Thyroid gland (tissue), 4 donors: ENCODE data around the gene RNF121. TPM values are rescaled to one million over a fixed set of nuclear protein-coding genes. Genes with fewer than 3 reads are reported as not detected.

Source experiments
- DNase-seq, 2 donors: peaks; one replicate each; pipeline ENCODE4 v3.0.0-alpha.2; 2019
- H3K27ac ChIP-seq, 3 donors: fragments of 200-600 bp; sonication (generic); 1 replicate in 2 of 3; 2 replicates in 1 of 3; pipeline ENCODE4 v1.5.1; 2016 to 2019; ENCODE audit warnings: mild to moderate bottlenecking in 1 of 3, moderate library complexity in 1 of 3
- H3K27me3 ChIP-seq: fragments of 200-600 bp; sonication (generic); one replicate; pipeline ENCODE4 v1.5.1; 2019
- H3K36me3 ChIP-seq, 2 donors: fragments of 200-600 bp; sonication (generic); one replicate each; pipeline ENCODE4 v1.5.1; 2016 to 2019
- H3K4me1 ChIP-seq, 2 donors: fragments of 200-600 bp; sonication (generic); one replicate each; pipeline ENCODE4 v1.5.1; 2017 to 2019
- H3K4me3 ChIP-seq, 3 donors: fragments of 200-600 bp; sonication (generic); replicated peaks in 1 of 3; 1 replicate in 2 of 3; 2 replicates in 1 of 3; pipeline ENCODE4 v1.5.1; 2016; ENCODE audit warnings: mild to moderate bottlenecking in 1 of 3
- H3K9me3 ChIP-seq: fragments of 200-600 bp; sonication (generic); one replicate; pipeline ENCODE4 v1.5.1; 2017
- CTCF ChIP-seq, 6 experiments: fragments of 200-600 bp in 3 of 6; fragments of 450-650 bp in 3 of 6; sonication (generic) in 3 of 6; IDR thresholded peaks; one replicate each; pipeline ENCODE4 v1.5.1; 2016 to 2019; ENCODE audit warnings: antibody characterized with exemption in 6 of 6, mild to moderate bottlenecking in 2 of 6, inconsistent platforms in 1 of 6, moderate library complexity in 1 of 6
- POLR2A ChIP-seq, 2 donors: fragments of 450-650 bp; IDR thresholded peaks; one replicate each; pipeline ENCODE4 v1.6.1; 2017; ENCODE audit warnings: antibody characterized with exemption in 2 of 2, mild to moderate bottlenecking in 2 of 2, moderate library complexity in 1 of 2
- WGBS, 2 donors: methylation state at CpG; one replicate each; pipeline ENCODE4 v1.1.5; 2017; 5-methylcytosine and 5-hydroxymethylcytosine counted together
- intact Hi-C: fragments of 100-400 bp; cut with DNase I; formaldehyde crosslinking; loops from one replicate; pipeline ENCODE4 v1.15.1; 2023
- total RNA-seq, 4 donors: library from RNA; depleted of rRNA; stranded (reverse); fragments of >200 nt; gene quantifications; one replicate each; pipeline ENCODE4 v1.2.3, GENCODE V29; 2016

Gene RNF121
- total RNA-seq, 4 donors from 2014 or later = 41.9 to 64.4 (median 54.7) TPM

- no peak for TF ChIP-seq POLR2A (IDR thresholded peaks at IDR 0.05)
- no peak for TF ChIP-seq CTCF (IDR thresholded peaks at IDR 0.05)
- intact Hi-C loops = no loop called here
- no peak for DNase-seq
These were observed 67.7 kb downstream of the RNF121 start for GRCh38 chr11:71996517-71996916.

DNA sequence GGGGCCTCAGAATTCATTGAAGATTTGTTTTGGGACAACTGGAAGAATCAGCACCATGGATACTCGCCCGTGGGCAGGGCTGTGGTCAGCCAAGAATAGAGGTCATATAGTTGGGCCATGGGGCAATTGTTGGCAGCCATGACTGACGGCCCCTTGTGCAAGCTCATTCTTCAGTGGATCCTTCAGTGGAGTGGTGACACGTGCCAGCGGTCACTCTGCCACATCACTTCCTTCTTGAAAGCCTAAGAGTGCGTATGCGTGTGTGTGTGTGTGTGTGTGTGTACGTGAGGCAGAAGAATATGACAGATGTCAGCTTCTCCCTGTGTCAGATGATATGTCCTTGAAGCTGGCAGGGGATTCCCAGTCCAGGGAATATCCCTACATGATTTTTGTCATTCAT lies 68.1 kb downstream of the RNF121 start:
- DNase-seq = peak; percentile 65 to 72
- Histone ChIP-seq H3K4me3 (no peak overlapping the region), H3K4me1 (peaks cover 0 to 11% of the 10 kb centered on the region in 2 donors), H3K36me3 (no peaks in the 10 kb centered on the region), H3K27ac (no peak overlapping the region), H3K9me3 (no peaks in the 10 kb centered on the region), H3K27me3 (no peaks in the 10 kb centered on the region)
- TF ChIP-seq POLR2A (IDR thresholded peaks at IDR 0.05) (no peak), CTCF (IDR thresholded peaks at IDR 0.05) (no peak)
- intact Hi-C loops = no loop called here
- WGBS, 2 donors = 58 to 65% methylated on average over 8 of the region's 8 CpGs

More at GRCh38 chr11:71996517-71996916, 67.7 kb downstream of the RNF121 start:
- Histone ChIP-seq H3K4me1 (peaks cover 0 to 11% of the 10 kb centered on the region in 2 donors), H3K9me3 (no peaks in the 10 kb centered on the region), H3K27ac (no peak overlapping the region), H3K4me3 (no peak overlapping the region), H3K27me3 (no peaks in the 10 kb centered on the region), H3K36me3 (no peaks in the 10 kb centered on the region)
- WGBS, 2 donors = 100% methylated on average over 2 to 4 of the region's 4 CpGs

DNA sequence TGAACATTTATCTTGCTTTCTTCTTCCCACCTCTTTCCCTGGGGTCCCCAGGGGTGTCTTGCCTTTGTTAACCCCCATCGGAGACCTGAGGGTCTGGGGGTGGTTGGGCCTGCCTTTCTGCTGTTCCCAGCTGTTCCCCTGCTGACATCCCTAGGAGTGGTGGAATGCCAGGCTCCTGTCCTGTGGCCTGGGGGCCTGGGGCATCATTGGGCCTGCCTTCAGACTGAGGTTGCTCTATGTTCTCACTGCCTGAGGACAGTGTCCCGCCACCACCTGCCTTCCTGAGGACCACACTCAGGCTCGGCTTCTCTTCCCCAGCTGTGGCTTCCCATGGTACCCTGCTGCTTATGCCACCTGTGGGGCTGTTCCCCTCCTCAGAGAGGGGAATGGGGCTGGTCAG lies 68.7 kb downstream of the RNF121 start:
- intact Hi-C loops = no loop called here
- Histone ChIP-seq H3K27me3 (no peaks in the 10 kb centered on the region), H3K9me3 (no peaks in the 10 kb centered on the region), H3K4me1 (peaks cover 0 to 11% of the 10 kb centered on the region in 2 donors), H3K27ac (no peak overlapping the region), H3K4me3 (no peak overlapping the region), H3K36me3 (peaks cover under 1 to 2% of the 10 kb centered on the region in 2 donors)
- 94 to 100% methylated on average over 1 to 3 of the region's 3 CpGs for WGBS, 2 donors
- no peak for TF ChIP-seq CTCF (IDR thresholded peaks at IDR 0.05)
- TF ChIP-seq POLR2A (IDR thresholded peaks at IDR 0.05) = no peak
- no peak for DNase-seq

- no peaks in the 10 kb centered on the region for H3K27me3 ChIP-seq
- no peaks in the 10 kb centered on the region for H3K9me3 ChIP-seq
- H3K27ac ChIP-seq = no peak overlapping the region
- no peak for TF ChIP-seq CTCF (IDR thresholded peaks at IDR 0.05)
- no peak for TF ChIP-seq POLR2A (IDR thresholded peaks at IDR 0.05)
- no peak overlapping the region for H3K4me3 ChIP-seq
- intact Hi-C loops = no loop called here
- DNase-seq = no peak
- H3K4me1 ChIP-seq = peaks cover 0 to 11% of the 10 kb centered on the region in 2 donors
- 84 to 96% methylated on average over 2 of the region's 2 CpGs for WGBS, 2 donors
- peaks cover 5 to 7% of the 10 kb centered on the region in 2 donors for H3K36me3 ChIP-seq
These were observed 69.2 kb downstream of the RNF121 start for GRCh38 chr11:71998061-71998460.

DNA sequence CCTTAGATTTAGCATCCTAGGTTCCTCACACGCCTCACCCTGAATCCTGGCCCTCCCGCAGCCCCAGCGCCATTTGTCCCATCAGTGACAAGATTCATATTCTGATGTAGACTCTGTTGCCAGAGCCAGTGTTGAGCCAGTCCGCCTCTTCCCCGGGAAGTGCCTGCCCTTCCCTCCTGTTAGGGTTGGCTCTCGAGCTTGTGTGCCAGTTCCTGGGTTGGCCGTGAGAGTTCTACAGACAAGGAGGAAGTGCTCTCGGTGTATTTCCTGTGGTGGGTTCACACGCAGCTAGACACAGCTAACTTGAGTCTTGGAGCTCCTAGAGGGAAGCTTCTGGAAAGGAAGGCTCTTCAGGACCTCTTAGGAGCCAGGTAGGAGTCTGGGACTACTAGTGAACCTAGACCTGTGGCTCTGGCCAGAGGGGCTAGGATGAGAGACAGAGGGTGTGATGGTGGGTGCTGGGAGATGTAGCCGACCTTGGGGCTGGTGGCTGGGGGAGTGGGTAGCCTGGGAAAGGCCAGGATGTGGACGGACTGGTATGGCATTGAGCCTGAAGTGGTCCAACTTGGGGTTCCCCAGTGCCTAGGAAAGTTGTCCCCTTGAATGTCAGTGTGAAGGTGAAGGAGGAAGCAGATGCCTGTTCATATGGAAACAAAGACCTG lies 69.9 kb downstream of the RNF121 start, which contains the start of gene IL18BP:
IL18BP (plus strand) TSS at position 261 of the 662 bp plus-strand sequence. CDS start 1,076 bp downstream, outside the sequence.
- 83 to 93% methylated on average over 11 of the region's 11 CpGs for WGBS, 2 donors

More for the DNA sequence above, 69.9 kb downstream of the RNF121 start, which contains the start of gene IL18BP:
- H3K4me1 ChIP-seq = peaks cover 0 to 11% of the 10 kb centered on the region in 2 donors
- H3K27ac ChIP-seq = peak within 1 kb of the TSS; percentile 33 to 62 (median 58)
- intact Hi-C loops = no loop called here
- no peaks in the 10 kb centered on the region for H3K27me3 ChIP-seq
- H3K9me3 ChIP-seq = no peaks in the 10 kb centered on the region
- TF ChIP-seq POLR2A (IDR thresholded peaks at IDR 0.05) (no peak), CTCF (IDR thresholded peaks at IDR 0.05) (no peak)
- DNase-seq = no peak
- H3K36me3 ChIP-seq = peaks cover 12 to 14% of the 10 kb centered on the region in 2 donors
- no peak within 1 kb of the TSS for H3K4me3 ChIP-seq
